Smooth muscle cell (in vitro differentiated cells): Measurements from ENCODE around the gene CD180. TPM values are rescaled to one million over a fixed set of nuclear protein-coding genes. Genes with fewer than 3 reads are reported as not detected.

ENCODE experiments used
- DNase-seq: peaks from one replicate; lab custom pipeline; 2025; ENCODE audit not compliant: unreplicated experiment; lab: John Stamatoyannopoulos, UW
- H2AFZ ChIP-seq: fragments of 200-600 bp; sonication (generic); 2 replicates; pipeline ENCODE4 v1.6.0; 2016; ENCODE audit warnings: antibody characterized with exemption, low read depth, mild to moderate bottlenecking
- H3F3A ChIP-seq: fragments of 200-600 bp; sonication (generic); 2 replicates; pipeline ENCODE4 v1.6.0; 2017; ENCODE audit warnings: antibody characterized with exemption, low read depth
- H3K27ac ChIP-seq: fragments of 200-600 bp; sonication (generic); 2 replicates; pipeline ENCODE4 v1.5.1; 2016; ENCODE audit warnings: low read depth, mild to moderate bottlenecking
- H3K27me3 ChIP-seq: fragments of 200-600 bp; sonication (generic); 2 replicates; pipeline ENCODE4 v1.6.1; 2016; ENCODE audit warnings: low read depth, mild to moderate bottlenecking
- H3K36me3 ChIP-seq: fragments of 200-600 bp; sonication (generic); 2 replicates; pipeline ENCODE4 v1.5.1; 2016; ENCODE audit warnings: low read depth
- H3K4me1 ChIP-seq: fragments of 200-600 bp; sonication (generic); 2 replicates; pipeline ENCODE4 v1.5.1; 2016; ENCODE audit warnings: low read depth
- H3K4me2 ChIP-seq: fragments of 200-600 bp; sonication (generic); 2 replicates; pipeline ENCODE4 v1.6.0; 2016; ENCODE audit warnings: mild to moderate bottlenecking
- H3K4me3 ChIP-seq: fragments of 200-600 bp; sonication (generic); 2 replicates; pipeline ENCODE4 v1.5.1; 2016; ENCODE audit warnings: mild to moderate bottlenecking
- H3K79me2 ChIP-seq: fragments of 200-600 bp; sonication (generic); 2 replicates; pipeline ENCODE4 v1.6.0; 2016; ENCODE audit warnings: low read depth, mild to moderate bottlenecking
- H3K9ac ChIP-seq: fragments of 200-600 bp; sonication (generic); 2 replicates; pipeline ENCODE4 v1.6.0; 2016; ENCODE audit warnings: low read depth
- H3K9me3 ChIP-seq: fragments of 200-600 bp; sonication (generic); replicated peaks from 2 replicates; pipeline ENCODE4 v1.5.1; 2016; ENCODE audit warnings: low read depth
- H4K20me1 ChIP-seq: fragments of 200-600 bp; sonication (generic); 2 replicates; pipeline ENCODE4 v1.6.0; 2016; ENCODE audit warnings: low read depth
- WGBS: methylation state at CpG from one replicate; pipeline ENCODE4 v1.1.7; 2016; ENCODE audit warnings: low lambda C conversion rate; 5-methylcytosine and 5-hydroxymethylcytosine counted together
- polyA plus RNA-seq: library from polyadenylated mRNA; unstranded; fragments of >200 nt; fragmentation: Nextera tagmentation; extraction: Ambion mirVana; gene quantifications from 2 replicates; pipeline ENCODE4 v1.2.1, GENCODE V29; 2016
- total RNA-seq: library from RNA; depleted of rRNA; stranded (reverse); fragments of >200 nt; gene quantifications from 2 replicates; pipeline ENCODE4 v1.2.3, GENCODE V29; 2014
- TF ChIP-seq, protein P1 (sequence below): fragments of 200-600 bp; sonication (generic); IDR thresholded peaks from 2 replicates; pipeline ENCODE4 v1.5.1; 2017; ENCODE audit warnings: borderline replicate concordance, mild to moderate bottlenecking, antibody characterized with exemption; ENCODE audit not compliant: insufficient read depth, poor library complexity, severe bottlenecking

The CD180 gene
- total and polyA plus RNA-seq, 2 experiments from 2014 or later = not detected

DNA sequence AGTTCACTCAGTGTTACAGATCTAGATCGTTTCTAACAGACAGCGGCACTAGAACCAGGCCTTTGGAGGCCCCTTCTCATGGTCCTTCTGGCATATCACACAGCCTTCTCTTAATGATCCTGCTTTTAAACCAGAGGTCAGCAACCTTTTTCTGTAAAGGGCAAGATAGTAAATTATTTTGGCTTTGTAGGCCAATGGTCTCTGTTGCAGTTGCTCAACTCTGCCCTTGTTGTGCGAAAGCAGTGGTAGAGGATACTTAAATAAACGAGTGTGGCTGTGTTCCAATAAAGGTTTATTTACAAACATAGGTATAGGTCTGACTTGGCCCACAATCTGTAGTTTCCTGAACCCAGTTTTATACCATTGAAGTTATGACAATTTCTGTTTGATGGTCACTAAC, 47.3 kb upstream of the CD180 start:
- H2AFZ ChIP-seq = no peak overlapping the region
- H3K9ac ChIP-seq = no peak overlapping the region
- no peak overlapping the region for H3K27ac ChIP-seq
- no peaks in the 10 kb centered on the region for H3K27me3 ChIP-seq
- peaks cover 3% of the 10 kb centered on the region for H3F3A ChIP-seq
- TF ChIP-seq, protein P1, sequence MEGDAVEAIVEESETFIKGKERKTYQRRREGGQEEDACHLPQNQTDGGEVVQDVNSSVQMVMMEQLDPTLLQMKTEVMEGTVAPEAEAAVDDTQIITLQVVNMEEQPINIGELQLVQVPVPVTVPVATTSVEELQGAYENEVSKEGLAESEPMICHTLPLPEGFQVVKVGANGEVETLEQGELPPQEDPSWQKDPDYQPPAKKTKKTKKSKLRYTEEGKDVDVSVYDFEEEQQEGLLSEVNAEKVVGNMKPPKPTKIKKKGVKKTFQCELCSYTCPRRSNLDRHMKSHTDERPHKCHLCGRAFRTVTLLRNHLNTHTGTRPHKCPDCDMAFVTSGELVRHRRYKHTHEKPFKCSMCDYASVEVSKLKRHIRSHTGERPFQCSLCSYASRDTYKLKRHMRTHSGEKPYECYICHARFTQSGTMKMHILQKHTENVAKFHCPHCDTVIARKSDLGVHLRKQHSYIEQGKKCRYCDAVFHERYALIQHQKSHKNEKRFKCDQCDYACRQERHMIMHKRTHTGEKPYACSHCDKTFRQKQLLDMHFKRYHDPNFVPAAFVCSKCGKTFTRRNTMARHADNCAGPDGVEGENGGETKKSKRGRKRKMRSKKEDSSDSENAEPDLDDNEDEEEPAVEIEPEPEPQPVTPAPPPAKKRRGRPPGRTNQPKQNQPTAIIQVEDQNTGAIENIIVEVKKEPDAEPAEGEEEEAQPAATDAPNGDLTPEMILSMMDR = no peak
- H3K79me2 ChIP-seq = no peaks in the 10 kb centered on the region
- H3K4me1 ChIP-seq = no peaks in the 10 kb centered on the region
- no peak overlapping the region for H3K4me2 ChIP-seq
- no peaks in the 10 kb centered on the region for H3K9me3 ChIP-seq
- H3K4me3 ChIP-seq = no peak overlapping the region
- H3K36me3 ChIP-seq = no peaks in the 10 kb centered on the region
- no peaks in the 10 kb centered on the region for H4K20me1 ChIP-seq
- DNase-seq = no peak
- 93% methylated on average over 4 of the region's 4 CpGs for WGBS

DNA sequence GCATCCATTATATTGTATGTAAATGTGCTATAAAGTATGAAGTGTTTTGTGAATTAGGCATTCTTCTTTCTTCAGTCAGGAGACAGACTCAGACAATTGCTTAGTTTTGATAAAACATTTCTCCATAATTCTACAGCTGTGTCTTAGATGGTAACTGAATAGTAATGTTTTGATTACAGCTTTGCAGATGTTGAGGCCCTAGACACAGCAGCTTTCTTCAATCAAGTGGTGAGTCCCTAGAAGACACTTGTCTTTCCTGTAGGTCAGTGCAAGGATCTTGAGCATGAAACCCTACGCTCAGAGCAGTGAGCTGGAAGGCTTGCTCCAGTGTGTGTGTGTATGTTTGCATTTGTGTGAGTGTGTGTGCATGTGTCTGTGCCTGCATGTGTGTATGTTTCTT, 46.8 kb upstream of the CD180 start:
- Histone ChIP-seq H4K20me1 (no peaks in the 10 kb centered on the region), H3K4me1 (peaks cover 5% of the 10 kb centered on the region)

DNA sequence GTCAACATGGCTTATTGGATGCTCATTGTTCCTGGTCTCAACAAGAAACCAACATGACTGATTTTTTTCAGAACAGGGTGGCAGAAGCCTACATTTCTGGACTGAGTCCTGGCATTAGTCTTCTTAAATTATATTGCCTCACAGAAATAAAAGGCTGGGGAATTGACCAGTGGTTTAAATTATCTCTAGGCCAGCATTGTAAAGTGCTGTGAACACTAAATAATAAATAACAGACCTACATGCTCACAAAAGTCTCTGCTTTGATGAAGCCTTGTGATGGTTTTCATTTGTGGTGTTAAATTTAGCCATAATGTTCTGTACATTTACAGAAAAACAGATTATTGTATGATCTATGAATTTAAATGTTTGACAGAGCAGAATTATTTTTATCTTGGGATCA, 44.7 kb upstream of the CD180 start:
- H3K9me3 ChIP-seq = no peaks in the 10 kb centered on the region
- no peaks in the 10 kb centered on the region for H3K79me2 ChIP-seq
- no peaks in the 10 kb centered on the region for H3K27me3 ChIP-seq
- H3F3A ChIP-seq = peaks cover 8% of the 10 kb centered on the region
- TF ChIP-seq, protein P1 = no peak
- no peak overlapping the region for H3K9ac ChIP-seq
- H2AFZ ChIP-seq = no peak overlapping the region
- H3K4me2 ChIP-seq = no peak overlapping the region
- H3K27ac ChIP-seq = no peak overlapping the region
- peaks cover 5% of the 10 kb centered on the region for H3K4me1 ChIP-seq
- no peaks in the 10 kb centered on the region for H3K36me3 ChIP-seq
- H3K4me3 ChIP-seq = no peak overlapping the region
- no peaks in the 10 kb centered on the region for H4K20me1 ChIP-seq
- DNase-seq = no peak

More for the DNA sequence above, 46.8 kb upstream of the CD180 start:
- H3K27ac ChIP-seq = no peak overlapping the region
- no peak overlapping the region for H2AFZ ChIP-seq
- no peak overlapping the region for H3K4me2 ChIP-seq
- H3F3A ChIP-seq = peaks cover 3% of the 10 kb centered on the region
- no peaks in the 10 kb centered on the region for H3K79me2 ChIP-seq
- H3K9ac ChIP-seq = no peak overlapping the region
- 96% methylated on average over 1 of the region's 1 CpG for WGBS
- no peaks in the 10 kb centered on the region for H3K36me3 ChIP-seq
- no peaks in the 10 kb centered on the region for H3K9me3 ChIP-seq
- TF ChIP-seq, protein P1 = no peak
- no peaks in the 10 kb centered on the region for H3K27me3 ChIP-seq
- H3K4me3 ChIP-seq = no peak overlapping the region
- no peak for DNase-seq

DNA sequence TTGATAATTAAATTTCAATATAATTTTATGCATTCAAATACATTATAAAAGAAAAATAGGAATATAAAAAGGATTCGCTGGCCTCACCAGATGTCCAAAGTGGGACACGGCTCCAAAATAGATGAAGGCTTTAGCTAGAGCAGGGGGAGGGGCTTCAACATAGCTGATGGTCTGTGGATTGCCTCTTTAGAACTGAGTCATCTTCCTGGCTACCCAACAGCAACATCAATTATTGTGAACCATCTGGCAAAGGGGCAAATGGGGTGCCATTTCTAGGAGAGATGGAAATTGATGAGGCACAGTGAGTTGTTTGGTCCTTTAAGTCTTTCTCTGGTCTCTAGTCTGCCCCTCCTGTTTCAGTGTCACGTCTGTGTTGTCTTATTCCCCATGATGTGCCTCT, 44.2 kb upstream of the CD180 start:
- no peaks in the 10 kb centered on the region for H3K79me2 ChIP-seq
- WGBS = 66% methylated on average over 3 of the region's 3 CpGs

More for the DNA sequence above, 44.2 kb upstream of the CD180 start:
- Histone ChIP-seq H3K4me3 (no peak overlapping the region), H3K4me1 (peaks cover 5% of the 10 kb centered on the region), H3K4me2 (no peak overlapping the region), H3F3A (peaks cover 8% of the 10 kb centered on the region), H3K9ac (no peak overlapping the region), H4K20me1 (no peaks in the 10 kb centered on the region), H3K27ac (no peak overlapping the region), H3K36me3 (no peaks in the 10 kb centered on the region), H3K27me3 (no peaks in the 10 kb centered on the region), H3K9me3 (no peaks in the 10 kb centered on the region), H2AFZ (no peak overlapping the region)
- TF ChIP-seq, protein P1 = no peak
- no peak for DNase-seq
